PC-9 (cell line): Measurements from ENCODE around the gene PAK4. TPM values are rescaled to one million over a fixed set of nuclear protein-coding genes. Genes with fewer than 3 reads are reported as not detected.

Experiments used
- BruUV-seq: library from RNA; stranded (reverse); fragments of 400-500 nt; replicated peaks from 2 replicates; lab custom pipeline; 2021; lab: Mats Ljungman, UMichigan
- CTCF ChIA-PET: fragments of 300-600 bp; sonication (Branson Sonifier 250); formaldehyde crosslinking; loops from one replicate; lab custom pipeline; 2022; ENCODE audit warnings: antibody characterized with exemption; lab: Charles Lee
- POLR2A ChIA-PET: fragments of 300-600 bp; sonication (Branson Sonifier 250); formaldehyde crosslinking; loops from one replicate; lab custom pipeline; 2022; ENCODE audit warnings: antibody characterized with exemption; ENCODE audit not compliant: unreplicated experiment; lab: Charles Lee
- DNase-seq, 2 experiments: peaks; one replicate each; pipeline versions ENCODE4 v3.0.0 to v3.0.0-alpha.2; 2015 to 2022; ENCODE audit warnings: mixed read lengths in 1 of 2
- H2AFZ ChIP-seq: fragments of 200-600 bp; sonication (generic); 2 replicates; pipeline ENCODE4 v1.8.1; 2017; ENCODE audit warnings: antibody characterized with exemption
- H3F3A ChIP-seq: fragments of 200-600 bp; sonication (generic); 2 replicates; pipeline ENCODE4 v1.8.1; 2017; ENCODE audit warnings: antibody characterized with exemption, mild to moderate bottlenecking, low read depth; ENCODE audit not compliant: insufficient read depth
- H3K27ac ChIP-seq: fragments of 200-600 bp; sonication (generic); 2 replicates; pipeline ENCODE4 v1.6.1; 2016; ENCODE audit warnings: mixed run types
- H3K27me3 ChIP-seq: fragments of 200-600 bp; sonication (generic); 2 replicates; pipeline ENCODE4 v1.6.1; 2016; ENCODE audit warnings: low read depth, mixed run types; ENCODE audit not compliant: insufficient read depth
- H3K36me3 ChIP-seq: fragments of 200-600 bp; sonication (generic); 2 replicates; pipeline ENCODE4 v1.6.1; 2016; ENCODE audit warnings: low read depth, mixed run types
- H3K4me1 ChIP-seq: fragments of 200-600 bp; sonication (generic); replicated peaks from 2 replicates; pipeline ENCODE4 v1.6.1; 2016; ENCODE audit warnings: mixed run types; ENCODE audit not compliant: insufficient read depth
- H3K4me2 ChIP-seq: fragments of 200-600 bp; sonication (generic); 2 replicates; pipeline ENCODE4 v1.6.1; 2017; ENCODE audit warnings: mixed run types
- H3K4me3 ChIP-seq: fragments of 200-600 bp; sonication (generic); 2 replicates; pipeline ENCODE4 v1.6.1; 2016; ENCODE audit warnings: mixed run types
- H3K79me2 ChIP-seq: fragments of 200-600 bp; sonication (generic); 2 replicates; pipeline ENCODE4 v1.6.1; 2017; ENCODE audit warnings: low read depth, mixed run types
- H3K9me2 ChIP-seq: fragments of 200-600 bp; sonication (generic); 2 replicates; pipeline ENCODE4 v1.8.1; 2017; ENCODE audit warnings: mild to moderate bottlenecking; ENCODE audit not compliant: insufficient read depth
- H3K9me3 ChIP-seq: fragments of 200-600 bp; sonication (generic); 2 replicates; pipeline ENCODE4 v1.8.1; 2016; ENCODE audit warnings: low read depth; ENCODE audit not compliant: insufficient read depth
- H4K20me1 ChIP-seq: fragments of 200-600 bp; sonication (generic); 2 replicates; pipeline ENCODE4 v1.8.1; 2017; ENCODE audit not compliant: insufficient read depth
- EZH2 ChIP-seq: fragments of 200-600 bp; sonication (generic); IDR thresholded peaks from 2 replicates; pipeline ENCODE4 v1.8.0; 2017; ENCODE audit warnings: antibody characterized with exemption, low read depth
- intact Hi-C: fragments of 100-400 bp; cut with micrococcal nuclease; formaldehyde crosslinking; loops from one replicate; pipeline ENCODE4 v1.10.0; 2022; ENCODE audit not compliant: unreplicated experiment
- total RNA-seq: library from RNA; stranded (reverse); gene quantifications from 2 replicates; pipeline ENCODE4 v1.2.3, GENCODE V29; 2021
- TF ChIP-seq, protein P1 (sequence below): fragments of 200-600 bp; sonication (generic); conservative IDR thresholded peaks from 2 replicates; pipeline ENCODE4 v1.6.1; 2017; ENCODE audit warnings: mixed run types, antibody characterized with exemption, mild to moderate bottlenecking, moderate library complexity

The PAK4 gene
- total RNA-seq, 1 experiment from 2014 or later: 77.8 TPM

DNA sequence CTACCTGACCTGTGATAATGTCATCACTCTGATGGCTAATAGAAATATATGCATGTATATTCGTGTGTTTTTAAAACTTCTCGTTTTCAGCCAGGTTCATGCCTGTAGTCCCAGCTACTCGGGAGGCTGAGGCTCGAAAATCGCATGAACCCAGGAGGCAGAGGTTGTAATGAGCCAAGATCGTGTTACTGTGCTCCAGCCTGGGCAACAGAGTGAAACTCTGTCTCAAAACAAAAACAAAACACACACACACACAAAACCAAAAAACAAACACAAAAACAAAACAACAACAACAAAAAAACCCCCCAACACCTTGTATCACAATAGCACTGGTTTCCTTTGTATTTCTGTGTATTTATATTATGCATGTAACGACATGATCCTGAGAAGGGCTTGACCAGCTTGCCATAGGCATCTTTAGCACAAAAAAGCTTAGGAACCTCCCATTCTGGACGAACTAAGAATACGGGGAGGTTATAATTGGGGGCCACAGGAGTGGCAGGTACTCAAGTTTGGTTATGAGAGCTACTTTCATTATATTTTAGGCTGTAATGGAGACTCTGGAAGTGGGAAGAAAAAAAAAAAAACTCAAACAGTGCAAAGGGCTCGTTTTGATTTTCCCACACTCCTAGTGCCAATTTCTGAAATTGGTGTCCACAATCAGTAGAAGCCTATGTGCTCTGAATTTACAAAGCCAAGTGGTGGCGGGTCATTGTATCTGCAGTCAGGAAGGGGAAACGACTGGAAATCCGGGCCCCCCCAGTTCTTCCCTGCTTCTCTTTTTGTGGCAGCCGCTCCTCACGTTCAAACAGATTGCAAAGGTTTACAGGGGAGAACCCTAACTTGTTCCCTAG, 42.6 kb upstream of the PAK4 start:
- ChIA-PET CTCF (no interaction called here), POLR2A (interaction anchor here (0.6 kb wide), 1 partner anchor 739 kb away, joined by 3 read pairs; no protein-coding TSS in a partner anchor)
- peak overlapping the region; percentile 26 for H3K27ac ChIP-seq
- peak overlapping the region; percentile 82 for H3K4me2 ChIP-seq
- peaks cover 19% of the 10 kb centered on the region for H3K79me2 ChIP-seq
- no peaks in the 10 kb centered on the region for H3K9me3 ChIP-seq
- no peaks in the 10 kb centered on the region for H4K20me1 ChIP-seq
- peak overlapping the region; percentile 79 for H2AFZ ChIP-seq
- H3K9me2 ChIP-seq: no peaks in the 10 kb centered on the region
- intact Hi-C loops: no loop called here
- no peak for DNase-seq
- H3F3A ChIP-seq: peaks cover 31% of the 10 kb centered on the region
- H3K36me3 ChIP-seq: no peaks in the 10 kb centered on the region
- BruUV-seq: TSS peak; percentile 70
- H3K27me3 ChIP-seq: no peaks in the 10 kb centered on the region
- TF ChIP-seq, protein P1, sequence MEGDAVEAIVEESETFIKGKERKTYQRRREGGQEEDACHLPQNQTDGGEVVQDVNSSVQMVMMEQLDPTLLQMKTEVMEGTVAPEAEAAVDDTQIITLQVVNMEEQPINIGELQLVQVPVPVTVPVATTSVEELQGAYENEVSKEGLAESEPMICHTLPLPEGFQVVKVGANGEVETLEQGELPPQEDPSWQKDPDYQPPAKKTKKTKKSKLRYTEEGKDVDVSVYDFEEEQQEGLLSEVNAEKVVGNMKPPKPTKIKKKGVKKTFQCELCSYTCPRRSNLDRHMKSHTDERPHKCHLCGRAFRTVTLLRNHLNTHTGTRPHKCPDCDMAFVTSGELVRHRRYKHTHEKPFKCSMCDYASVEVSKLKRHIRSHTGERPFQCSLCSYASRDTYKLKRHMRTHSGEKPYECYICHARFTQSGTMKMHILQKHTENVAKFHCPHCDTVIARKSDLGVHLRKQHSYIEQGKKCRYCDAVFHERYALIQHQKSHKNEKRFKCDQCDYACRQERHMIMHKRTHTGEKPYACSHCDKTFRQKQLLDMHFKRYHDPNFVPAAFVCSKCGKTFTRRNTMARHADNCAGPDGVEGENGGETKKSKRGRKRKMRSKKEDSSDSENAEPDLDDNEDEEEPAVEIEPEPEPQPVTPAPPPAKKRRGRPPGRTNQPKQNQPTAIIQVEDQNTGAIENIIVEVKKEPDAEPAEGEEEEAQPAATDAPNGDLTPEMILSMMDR: 0 out of 2 replicates have a peak, but pooled peaks have one; percentile 17
- no peak for TF ChIP-seq EZH2
- H3K4me1 ChIP-seq: peaks cover 39% of the 10 kb centered on the region
- H3K4me3 ChIP-seq: peak overlapping the region; percentile 96

DNA sequence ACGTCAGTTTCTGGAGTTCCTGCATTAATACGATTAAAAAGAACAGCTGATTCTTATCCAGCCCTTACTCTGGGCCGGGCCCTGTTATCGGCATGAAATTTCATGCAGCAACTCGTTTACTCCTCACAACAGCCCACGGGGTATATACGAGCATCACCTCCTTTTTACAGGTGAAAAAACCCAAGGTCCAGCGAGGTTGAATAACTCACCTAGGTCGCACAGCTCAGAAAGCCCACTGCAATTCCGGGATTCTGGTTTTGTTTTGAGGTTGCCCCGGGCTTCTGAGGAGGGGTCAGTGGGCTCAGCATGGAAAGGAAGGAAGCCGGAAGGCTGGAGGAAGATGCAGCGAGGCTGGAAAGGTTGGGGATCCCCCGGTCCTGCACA, 42.0 kb upstream of the PAK4 start:
- TF ChIP-seq EZH2: no peak
- TF ChIP-seq, protein P1: no peak
- no peaks in the 10 kb centered on the region for H3K9me2 ChIP-seq
- H3K27ac ChIP-seq: peak overlapping the region; percentile 26
- H3K4me2 ChIP-seq: peak overlapping the region; percentile 82
- H3K4me1 ChIP-seq: peaks cover 34% of the 10 kb centered on the region
- DNase-seq: no peak
- ChIA-PET POLR2A (no interaction called here), CTCF (no interaction called here)
- no peaks in the 10 kb centered on the region for H4K20me1 ChIP-seq
- H3F3A ChIP-seq: peaks cover 26% of the 10 kb centered on the region
- H3K79me2 ChIP-seq: peaks cover 19% of the 10 kb centered on the region
- H3K9me3 ChIP-seq: no peaks in the 10 kb centered on the region
- BruUV-seq: no TSS peak
- peak overlapping the region; percentile 79 for H2AFZ ChIP-seq
- peak overlapping the region; percentile 96 for H3K4me3 ChIP-seq
- no peaks in the 10 kb centered on the region for H3K27me3 ChIP-seq
- H3K36me3 ChIP-seq: no peaks in the 10 kb centered on the region
- intact Hi-C loops: no loop called here

GRCh38 chr19:39083983-39084731, 41.4 kb upstream of the PAK4 start, which contains the start of gene ACP7:
TSS of gene ACP7 (plus strand) at chr19:39084368. CDS start at chr19:39085270, 902 bp downstream.
- peak; percentile 38 to 72 for DNase-seq
- ChIA-PET POLR2A (no interaction called here), CTCF (interaction anchor here (0.6 to 1.1 kb wide), 2 partner anchors 11 to 12 kb away, joined by 3 to 13 read pairs; no protein-coding TSS in a partner anchor)
- Histone ChIP-seq H3K79me2 (peaks cover 19% of the 10 kb centered on the region), H3F3A (peaks cover 22% of the 10 kb centered on the region), H3K4me3 (peak within 1 kb of the TSS; percentile 96), H2AFZ (peak within 1 kb of the TSS; percentile 82), H3K27ac (peak within 1 kb of the TSS; percentile 26), H3K4me1 (peaks cover 29% of the 10 kb centered on the region), H3K9me2 (no peaks in the 10 kb centered on the region), H3K4me2 (peak within 1 kb of the TSS; percentile 82), H4K20me1 (no peaks in the 10 kb centered on the region), H3K36me3 (no peaks in the 10 kb centered on the region), H3K27me3 (no peaks in the 10 kb centered on the region), H3K9me3 (no peaks in the 10 kb centered on the region)
- BruUV-seq: no TSS peak
- intact Hi-C loops: no loop called here
- no peak for TF ChIP-seq EZH2
- TF ChIP-seq, protein P1: no peak
